Activated CD4-positive, CD25-positive, alpha-beta regulatory T cell treated with anti-CD3 and anti-CD28 coated beads, Interleukin-2, amount 50 U/mL, for 72 hours (primary cell): ENCODE results near the gene CABLES2.

ENCODE experiments used
- DNase-seq: peaks from one replicate; pipeline ENCODE4 v3.0.0; 2021

Gene CABLES2

DNA sequence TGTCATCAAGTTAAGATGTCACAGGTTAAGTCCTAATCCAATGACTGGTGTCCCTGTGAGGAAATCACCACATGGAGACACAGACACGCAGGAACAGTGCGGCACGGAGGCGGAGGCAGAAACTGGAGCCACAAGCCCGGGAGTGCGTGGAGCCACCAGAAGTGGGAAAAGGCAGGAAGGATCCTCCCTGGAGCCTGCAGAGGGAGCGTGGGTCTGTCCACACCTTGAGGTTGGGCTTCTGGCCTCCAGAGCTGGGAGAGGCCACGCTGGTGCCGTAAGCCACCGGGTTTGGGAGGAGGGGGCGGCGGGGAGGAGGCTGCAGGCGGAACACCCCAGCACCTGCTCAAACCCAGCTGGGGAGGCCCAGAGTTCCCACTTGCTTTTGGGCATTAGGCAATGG is 3.8 kb downstream of the CABLES2 start:
- no peak for DNase-seq

- no peak for DNase-seq
These were observed 4.5 kb downstream of the CABLES2 start for GRCh38 chr20:62402456-62403150.

DNA sequence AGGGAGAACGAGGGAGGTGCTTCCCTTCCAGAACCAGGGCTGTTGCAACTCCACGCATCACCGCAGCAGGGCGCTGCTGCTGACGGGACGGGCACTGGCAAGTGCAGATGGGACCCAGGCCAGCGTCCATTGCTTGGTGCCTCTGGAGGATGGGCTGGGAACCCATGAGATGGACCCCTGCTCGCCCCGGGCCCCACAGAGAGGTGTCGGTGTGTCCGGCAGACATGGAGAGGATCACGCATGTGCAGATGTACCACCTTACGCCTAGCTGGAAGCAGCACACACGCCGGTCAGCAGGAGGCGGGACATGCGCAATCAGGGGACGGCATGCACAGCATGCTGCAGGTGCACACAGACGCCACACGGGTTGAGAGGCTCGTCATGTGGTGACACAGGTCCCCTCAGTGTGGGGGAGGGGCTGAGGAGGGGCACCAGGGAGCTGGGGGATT is 5.7 kb downstream of the CABLES2 start:
- no peak for DNase-seq

GRCh38 chr20:62400541-62400940 is 6.5 kb downstream of the CABLES2 start:
- DNase-seq: no peak

DNA sequence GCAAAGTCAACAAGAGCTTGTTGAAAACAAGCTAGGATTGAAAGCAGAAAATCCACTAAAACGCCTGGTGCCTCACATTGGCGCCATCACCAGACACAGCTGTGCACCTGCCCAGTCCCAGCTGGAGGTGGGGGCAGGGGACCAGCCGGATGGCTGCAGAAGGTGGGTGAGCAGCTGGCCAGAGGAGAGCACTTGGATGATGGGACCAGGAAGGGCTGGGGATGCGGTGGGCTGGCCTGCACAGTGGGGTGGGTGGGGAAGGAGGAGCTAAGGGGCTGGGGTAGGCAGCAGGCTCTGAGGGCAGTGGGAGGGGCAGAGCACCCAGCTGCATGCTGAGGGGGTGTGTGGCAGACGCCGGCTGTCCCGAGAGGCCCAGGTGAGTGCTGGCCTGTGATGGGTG is 7.1 kb downstream of the CABLES2 start:
- DNase-seq: no peak

DNA sequence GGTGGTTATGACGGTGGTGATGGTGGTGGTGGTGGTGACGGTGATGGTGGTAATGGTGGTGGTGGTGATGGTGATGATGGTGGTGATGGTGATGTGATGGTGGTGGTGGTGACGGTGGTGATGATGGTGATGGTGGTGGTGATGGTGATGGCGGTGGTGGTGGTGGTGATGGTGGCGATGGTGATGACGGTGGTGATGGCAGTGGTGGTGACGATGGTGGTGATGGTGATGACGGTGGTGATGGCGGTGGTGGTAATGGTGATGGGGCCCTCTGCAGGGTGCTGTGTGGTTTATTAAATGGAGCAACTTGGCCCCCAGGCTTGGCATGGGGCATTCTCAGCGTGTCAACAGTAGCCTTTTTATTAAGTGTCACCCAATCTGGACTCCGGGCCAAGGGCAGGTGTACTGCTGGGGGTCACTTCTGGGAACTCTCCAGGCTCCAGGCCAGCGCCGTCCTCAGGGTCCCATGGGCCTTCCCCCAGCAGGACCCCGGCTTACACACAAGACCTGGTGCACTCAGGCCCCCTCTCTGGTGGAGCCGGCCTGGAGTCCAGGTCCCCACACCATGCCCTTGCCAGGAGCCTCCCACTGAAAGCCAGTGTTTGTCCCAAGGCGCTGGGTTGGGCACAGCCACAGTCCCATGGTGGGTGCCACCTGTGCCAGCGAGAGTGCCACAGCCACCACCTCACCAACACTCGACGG is 8.8 kb downstream of the CABLES2 start:
- DNase-seq: no peak

- no peak for DNase-seq
These were observed 10.5 kb downstream of the CABLES2 start for GRCh38 chr20:62396367-62397239.

DNA sequence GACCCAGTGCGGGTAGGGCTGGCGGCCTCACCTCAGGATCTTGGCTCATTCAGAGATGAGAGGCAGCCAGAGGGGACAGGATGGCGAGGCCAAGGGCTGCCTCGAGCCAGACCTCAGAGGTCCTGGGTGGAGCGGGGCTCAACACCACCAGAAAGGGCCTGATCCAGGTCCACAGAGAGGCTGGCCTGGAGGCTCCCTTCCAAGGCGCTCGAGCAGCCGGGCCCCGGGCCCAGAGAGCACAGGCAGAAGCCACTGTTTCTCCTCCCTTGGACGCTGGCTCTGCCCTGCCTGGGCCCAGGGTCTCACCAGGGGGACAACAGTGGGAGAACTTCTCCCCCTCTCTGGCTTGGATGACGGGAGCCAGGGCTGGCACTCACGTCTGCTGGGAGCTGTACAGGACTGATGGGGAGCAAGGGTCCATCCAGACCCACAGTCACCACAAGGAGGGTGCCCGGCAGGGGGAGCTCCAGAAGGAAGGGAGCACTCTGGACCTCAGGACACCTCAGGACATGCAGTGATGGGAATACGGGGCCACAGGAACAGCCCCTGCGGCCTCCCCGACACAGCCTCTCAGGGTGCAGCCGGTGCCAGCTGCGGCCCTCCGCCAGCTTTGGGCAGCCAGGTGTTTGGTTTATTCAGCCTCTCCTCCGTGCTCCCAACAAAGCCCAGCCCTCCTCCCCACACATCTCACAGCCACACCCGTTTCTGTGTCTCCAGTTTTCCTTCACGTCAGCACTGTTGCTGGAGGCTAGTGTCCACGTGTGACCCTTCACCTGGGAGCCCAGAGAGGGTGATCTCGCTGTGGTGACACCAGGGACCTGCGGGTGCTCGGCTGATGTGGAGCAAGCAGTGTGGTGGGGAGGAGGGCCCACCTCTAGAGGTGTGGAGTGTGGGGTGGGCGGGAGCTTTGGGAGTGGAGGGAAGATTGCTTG is 11.5 kb downstream of the CABLES2 start:
- no peak for DNase-seq

DNA sequence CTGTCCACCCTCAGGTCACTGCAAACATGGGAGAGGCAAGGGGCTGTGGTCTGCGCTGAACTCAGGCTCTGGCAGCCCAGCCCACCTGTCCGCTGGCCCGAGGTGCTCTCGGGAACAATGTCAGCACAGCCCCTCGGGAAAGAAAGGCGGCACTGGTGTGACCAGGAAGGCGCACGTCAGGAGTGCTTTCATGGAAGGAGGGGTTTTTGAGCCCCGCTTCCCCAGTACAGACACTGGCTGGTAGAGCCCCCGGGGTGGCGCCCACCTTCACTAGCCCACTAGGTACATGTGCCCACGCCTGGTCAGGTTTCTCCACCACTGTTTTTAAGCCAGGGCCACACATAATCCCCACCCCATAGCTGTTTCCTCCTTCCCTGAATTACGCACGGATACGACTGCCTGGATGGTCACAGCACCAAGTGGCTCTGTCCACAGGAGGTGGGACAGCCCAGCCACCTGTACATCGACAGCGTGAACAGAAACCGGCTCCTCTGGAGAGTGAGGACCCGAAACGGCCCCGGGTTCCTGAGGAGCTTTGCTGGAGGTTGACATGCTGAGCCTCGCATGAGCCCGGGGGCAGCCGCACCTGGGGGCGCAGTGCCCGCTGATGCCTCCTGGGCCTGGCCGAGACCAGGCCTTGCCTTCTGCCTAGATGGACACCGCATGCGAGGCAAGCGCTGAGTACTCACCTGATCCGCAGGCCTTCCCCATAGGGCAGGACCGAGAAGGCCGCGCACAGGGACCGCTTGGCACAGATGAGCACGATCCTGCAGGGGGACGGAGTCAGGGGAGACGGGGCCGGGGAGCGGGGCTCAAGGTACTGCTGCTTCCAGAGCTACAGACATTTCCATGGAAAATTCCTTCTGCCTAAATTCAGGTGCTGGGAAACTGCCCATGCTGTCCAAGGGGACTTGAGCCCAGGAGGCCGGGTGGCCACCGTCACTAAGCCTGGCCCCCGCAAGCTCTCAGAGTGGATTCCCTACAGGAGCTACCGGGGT is 12.5 kb downstream of the CABLES2 start:
- DNase-seq: no peak

DNA sequence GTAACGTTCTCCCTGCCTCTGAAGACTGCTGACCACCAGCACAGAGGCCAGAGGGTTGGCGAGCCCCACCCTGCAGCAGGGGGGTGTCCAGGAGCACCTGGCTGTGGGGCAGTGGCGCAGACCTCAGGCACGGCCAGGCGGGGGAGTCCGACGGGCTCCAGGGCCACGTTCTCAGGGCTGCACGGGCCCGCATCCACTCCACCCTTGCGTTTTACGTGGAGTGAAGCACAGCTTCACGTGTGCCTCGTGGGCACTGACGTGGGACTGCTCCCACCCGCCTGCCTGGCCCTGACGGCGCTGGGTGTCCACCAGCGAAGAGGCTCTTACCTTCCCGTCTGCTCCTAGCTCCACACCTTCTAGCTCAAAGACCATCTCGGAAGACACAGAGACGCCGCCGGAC is 13.3 kb downstream of the CABLES2 start:
- DNase-seq: no peak

- no peak for DNase-seq
These were observed 13.8 kb downstream of the CABLES2 start for GRCh38 chr20:62393335-62393665.

- no peak for DNase-seq
These were observed 14.3 kb downstream of the CABLES2 start for GRCh38 chr20:62392621-62393334.

GRCh38 chr20:62392077-62392418 is 15.0 kb downstream of the CABLES2 start:
- DNase-seq: no peak

DNA sequence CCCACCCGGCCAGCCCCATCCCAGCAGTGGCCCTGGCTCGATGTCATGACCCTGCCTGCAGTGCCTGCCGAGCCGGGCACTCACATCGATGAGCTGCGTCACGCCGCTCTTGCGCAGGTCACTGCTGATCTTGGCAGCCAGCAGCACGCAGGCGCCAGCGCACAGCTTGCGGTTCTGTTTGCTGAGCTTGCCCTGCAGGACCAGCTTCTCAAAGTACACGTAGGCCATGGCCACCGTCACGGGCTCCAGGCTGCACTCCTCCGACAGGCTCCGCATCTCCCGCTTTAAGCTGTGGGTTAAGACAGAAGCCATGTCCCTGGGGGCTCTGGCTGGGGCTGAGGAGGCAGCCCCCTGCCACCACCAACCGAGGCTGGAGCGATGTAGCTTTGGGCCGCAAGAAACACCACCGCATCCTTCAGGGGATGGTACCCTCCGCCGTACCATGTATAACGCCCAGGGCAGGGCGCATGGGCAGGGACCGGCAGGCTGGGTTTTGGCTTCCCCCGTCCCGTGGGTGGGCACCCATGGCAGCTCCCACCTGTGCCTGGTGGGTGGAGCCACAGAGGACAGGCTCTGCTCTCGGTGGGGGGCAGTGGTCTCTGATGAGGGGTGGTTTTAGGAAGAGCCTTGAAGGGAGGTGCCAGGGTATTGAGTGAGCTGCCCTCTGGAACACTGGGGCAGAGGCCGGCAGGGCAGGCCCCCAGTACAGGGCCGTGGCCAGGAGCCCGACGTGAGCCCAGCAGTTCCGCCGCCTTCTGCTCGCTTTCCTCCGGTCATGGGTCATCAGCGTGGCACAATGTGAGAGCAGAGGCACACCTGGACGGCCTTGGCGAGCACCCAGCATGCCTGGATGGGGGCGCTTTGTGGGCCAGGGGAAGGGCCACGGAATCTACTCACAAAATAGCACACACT is 15.7 kb downstream of the CABLES2 start:
- DNase-seq: no peak

- DNase-seq: no peak
These were observed 16.5 kb downstream of the CABLES2 start for GRCh38 chr20:62390317-62391164.

DNA sequence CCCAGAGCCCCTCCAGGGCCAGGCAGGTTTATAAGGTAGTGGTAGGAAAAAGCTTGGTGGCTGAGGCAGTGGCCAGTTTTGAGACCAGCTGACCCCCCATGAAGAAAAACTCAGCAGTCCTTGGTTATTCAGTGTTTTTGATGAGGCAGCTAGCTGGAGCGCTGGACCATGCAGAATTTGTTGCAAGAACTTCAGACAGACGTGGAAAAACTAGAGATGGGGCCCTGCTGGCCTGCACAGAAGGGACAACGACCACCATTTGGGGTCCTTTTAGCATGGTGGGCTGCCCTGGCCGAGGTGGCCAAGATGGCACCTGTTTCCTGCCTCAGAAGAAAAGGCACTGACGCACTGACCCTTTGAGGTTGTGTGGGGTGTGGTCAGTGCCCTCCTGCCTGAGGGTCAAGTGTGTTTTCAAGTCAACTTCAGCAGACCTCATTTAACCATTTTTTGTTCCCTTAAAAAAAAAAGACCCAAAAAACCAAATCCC is 17.4 kb downstream of the CABLES2 start:
- no peak for DNase-seq

- DNase-seq: no peak
These were observed 18.1 kb downstream of the CABLES2 start for GRCh38 chr20:62388839-62389600.
